Mononuclear cell (primary cell): Measurements from ENCODE around the gene NMNAT2. TPM values are rescaled to one million over a fixed set of nuclear protein-coding genes. Genes with fewer than 3 reads are reported as not detected.

Experiments
- H3K27me3 ChIP-seq: 2 replicates; pipeline ENCODE4 v1.6.0; 2011; ENCODE audit warnings: low read length, control low read depth; ENCODE audit not compliant: insufficient read depth
- H3K4me1 ChIP-seq: 2 replicates; pipeline ENCODE4 v1.5.1; 2011; ENCODE audit warnings: mild to moderate bottlenecking, low read length, control low read depth; ENCODE audit not compliant: insufficient read depth
- H3K4me3 ChIP-seq: 2 replicates; pipeline ENCODE4 v1.5.1; 2011; ENCODE audit warnings: mild to moderate bottlenecking, low read length, moderate library complexity
- H3K9me3 ChIP-seq: 2 replicates; pipeline ENCODE4 v1.5.1; 2011; ENCODE audit warnings: low read depth, mild to moderate bottlenecking, control low read depth, low read length
- total RNA-seq: library from RNA; depleted of rRNA; stranded (reverse); fragments of >200 nt; gene quantifications from one replicate; pipeline ENCODE4 v1.2.3, GENCODE V29; 2012

Gene NMNAT2
- total RNA-seq, 1 donor, result not detected

GRCh38 chr1:183361081-183361480 lies 57.1 kb downstream of the NMNAT2 start:
- no peaks in the 10 kb centered on the region for H3K9me3 ChIP-seq
- no peak overlapping the region for H3K4me3 ChIP-seq
- H3K27me3 ChIP-seq, result peaks cover 5% of the 10 kb centered on the region
- H3K4me1 ChIP-seq, result peaks cover 23% of the 10 kb centered on the region

- peaks cover 23% of the 10 kb centered on the region for H3K4me1 ChIP-seq
- H3K4me3 ChIP-seq, result no peak overlapping the region
- peaks cover 5% of the 10 kb centered on the region for H3K27me3 ChIP-seq
- H3K9me3 ChIP-seq, result no peaks in the 10 kb centered on the region
Observed at GRCh38 chr1:183360473-183360872, 57.7 kb downstream of the NMNAT2 start.

GRCh38 chr1:183356534-183357182 lies 61.5 kb downstream of the NMNAT2 start:
- no peaks in the 10 kb centered on the region for H3K9me3 ChIP-seq
- H3K4me3 ChIP-seq, result no peak overlapping the region
- no peaks in the 10 kb centered on the region for H3K4me1 ChIP-seq
- peaks cover 5% of the 10 kb centered on the region for H3K27me3 ChIP-seq

GRCh38 chr1:183355797-183356196 lies 62.4 kb downstream of the NMNAT2 start:
- Histone ChIP-seq H3K4me1 (no peaks in the 10 kb centered on the region), H3K9me3 (no peaks in the 10 kb centered on the region), H3K4me3 (no peak overlapping the region), H3K27me3 (peaks cover 5% of the 10 kb centered on the region)

- Histone ChIP-seq H3K9me3 (no peaks in the 10 kb centered on the region), H3K4me1 (no peaks in the 10 kb centered on the region), H3K27me3 (peaks cover 5% of the 10 kb centered on the region), H3K4me3 (no peak overlapping the region)
Observed at GRCh38 chr1:183355181-183355580, 63.0 kb downstream of the NMNAT2 start.

GRCh38 chr1:183353597-183353996 lies 64.6 kb downstream of the NMNAT2 start:
- H3K9me3 ChIP-seq, result no peaks in the 10 kb centered on the region
- H3K4me3 ChIP-seq, result no peak overlapping the region
- H3K4me1 ChIP-seq, result no peaks in the 10 kb centered on the region
- no peaks in the 10 kb centered on the region for H3K27me3 ChIP-seq

- H3K9me3 ChIP-seq, result no peaks in the 10 kb centered on the region
- no peak overlapping the region for H3K4me3 ChIP-seq
- no peaks in the 10 kb centered on the region for H3K27me3 ChIP-seq
- no peaks in the 10 kb centered on the region for H3K4me1 ChIP-seq
Observed at GRCh38 chr1:183349201-183349711, 68.9 kb downstream of the NMNAT2 start.

- Histone ChIP-seq H3K9me3 (no peaks in the 10 kb centered on the region), H3K4me1 (no peaks in the 10 kb centered on the region), H3K4me3 (no peak overlapping the region), H3K27me3 (no peaks in the 10 kb centered on the region)
Observed at GRCh38 chr1:183346276-183346732, 71.9 kb downstream of the NMNAT2 start.

- Histone ChIP-seq H3K27me3 (peaks cover 6% of the 10 kb centered on the region), H3K4me3 (no peak overlapping the region), H3K9me3 (no peaks in the 10 kb centered on the region), H3K4me1 (no peaks in the 10 kb centered on the region)
Observed at GRCh38 chr1:183339556-183340167, 78.5 kb downstream of the NMNAT2 start.

- no peaks in the 10 kb centered on the region for H3K9me3 ChIP-seq
- H3K4me1 ChIP-seq, result no peaks in the 10 kb centered on the region
Observed at GRCh38 chr1:183331091-183331742, 87.0 kb downstream of the NMNAT2 start.

GRCh38 chr1:183330335-183330734 lies 87.8 kb downstream of the NMNAT2 start:
- peaks cover 5% of the 10 kb centered on the region for H3K27me3 ChIP-seq
- no peaks in the 10 kb centered on the region for H3K9me3 ChIP-seq
- no peaks in the 10 kb centered on the region for H3K4me1 ChIP-seq
- no peak overlapping the region for H3K4me3 ChIP-seq

More at GRCh38 chr1:183331091-183331742, 87.0 kb downstream of the NMNAT2 start:
- Histone ChIP-seq H3K4me3 (no peak overlapping the region), H3K27me3 (peaks cover 8% of the 10 kb centered on the region)

- Histone ChIP-seq H3K9me3 (no peaks in the 10 kb centered on the region), H3K4me3 (no peak overlapping the region), H3K4me1 (no peaks in the 10 kb centered on the region), H3K27me3 (peaks cover 5% of the 10 kb centered on the region)
Observed at GRCh38 chr1:183328371-183328770, 89.8 kb downstream of the NMNAT2 start.

- Histone ChIP-seq H3K9me3 (no peaks in the 10 kb centered on the region), H3K4me3 (no peak overlapping the region), H3K4me1 (no peaks in the 10 kb centered on the region), H3K27me3 (peaks cover 5% of the 10 kb centered on the region)
Observed at GRCh38 chr1:183327434-183328290, 90.5 kb downstream of the NMNAT2 start.

- Histone ChIP-seq H3K27me3 (no peaks in the 10 kb centered on the region), H3K4me1 (no peaks in the 10 kb centered on the region), H3K9me3 (no peaks in the 10 kb centered on the region), H3K4me3 (no peak overlapping the region)
Observed at GRCh38 chr1:183323849-183324683, 94.1 kb downstream of the NMNAT2 start.
